Placental epithelial cell (primary cell): Measurements from ENCODE around the gene OR4M2. TPM values are rescaled to one million over a fixed set of nuclear protein-coding genes. Genes with fewer than 3 reads are reported as not detected.

ENCODE experiments used
- total RNA-seq: library from RNA; depleted of rRNA; stranded (reverse); fragments of >200 nt; gene quantifications from 2 replicates; pipeline ENCODE4 v1.2.3, GENCODE V29; 2012

Gene OR4M2
- not detected in 2 replicates for total RNA-seq

GRCh38 chr15:22080227-22080626 lies at the start of gene OR4M2:
TSS of gene OR4M2 (plus strand) at chr15:22080527. CDS start at chr15:22080625, 98 bp downstream.

Other genes starting within 250 kb of the OR4M2 start
- gene POTEB, start 202.8 kb upstream of the OR4M2 start, total RNA-seq: not detected in 2 replicates